Measurements from ENCODE around the gene DHX35. TPM values are rescaled to one million over a fixed set of nuclear protein-coding genes. Genes with fewer than 3 reads are reported as not detected.

DHX35 gene
- total and polyA plus RNA-seq, 10 of the 15 experiments (the other 5 are each of a cell fraction or from before 2014, with no cell fraction given): 4.3 to 21.6 (median 14.9) TPM

DNA sequence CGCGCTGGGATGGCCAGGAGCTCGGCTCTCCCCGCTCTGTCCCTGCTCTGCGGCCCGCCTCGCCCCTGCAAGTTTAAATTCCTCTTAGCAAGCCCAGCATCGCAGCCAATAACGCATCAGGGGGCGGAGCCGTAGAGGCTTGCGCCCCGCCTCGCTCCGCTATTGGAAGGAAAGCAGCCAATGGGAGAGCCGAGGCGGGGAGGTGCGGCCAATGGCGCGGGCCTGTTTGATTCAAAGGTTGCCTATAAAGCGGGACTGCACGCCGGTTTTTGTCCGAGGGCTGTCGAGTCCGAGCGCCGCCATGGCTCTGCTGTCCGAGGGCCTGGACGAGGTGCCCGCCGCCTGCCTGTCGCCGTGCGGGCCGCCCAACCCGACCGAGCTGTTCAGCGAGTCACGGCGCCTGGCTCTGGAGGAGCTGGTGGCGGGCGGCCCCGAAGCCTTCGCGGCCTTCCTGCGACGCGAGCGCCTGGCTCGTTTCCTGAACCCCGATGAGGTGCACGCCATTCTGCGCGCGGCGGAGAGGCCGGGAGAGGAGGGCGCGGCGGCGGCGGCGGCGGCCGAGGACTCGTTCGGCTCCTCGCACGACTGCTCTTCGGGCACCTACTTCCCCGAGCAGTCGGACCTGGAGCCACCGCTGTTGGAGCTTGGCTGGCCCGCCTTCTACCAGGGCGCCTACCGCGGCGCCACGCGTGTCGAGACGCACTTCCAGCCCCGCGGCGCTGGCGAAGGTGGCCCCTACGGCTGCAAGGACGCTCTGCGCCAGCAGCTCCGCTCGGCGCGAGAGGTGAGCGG lies 35.8 kb upstream of the DHX35 start, which contains the start of gene FAM83D (continued):
- TF ChIP-seq, protein P1, sequence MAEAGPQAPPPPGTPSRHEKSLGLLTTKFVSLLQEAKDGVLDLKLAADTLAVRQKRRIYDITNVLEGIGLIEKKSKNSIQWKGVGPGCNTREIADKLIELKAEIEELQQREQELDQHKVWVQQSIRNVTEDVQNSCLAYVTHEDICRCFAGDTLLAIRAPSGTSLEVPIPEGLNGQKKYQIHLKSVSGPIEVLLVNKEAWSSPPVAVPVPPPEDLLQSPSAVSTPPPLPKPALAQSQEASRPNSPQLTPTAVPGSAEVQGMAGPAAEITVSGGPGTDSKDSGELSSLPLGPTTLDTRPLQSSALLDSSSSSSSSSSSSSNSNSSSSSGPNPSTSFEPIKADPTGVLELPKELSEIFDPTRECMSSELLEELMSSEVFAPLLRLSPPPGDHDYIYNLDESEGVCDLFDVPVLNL (IDR thresholded peaks at IDR 0.05; ENCODE audit: low read depth, low read length): peak; percentile 92
- TF ChIP-seq, protein P2, sequence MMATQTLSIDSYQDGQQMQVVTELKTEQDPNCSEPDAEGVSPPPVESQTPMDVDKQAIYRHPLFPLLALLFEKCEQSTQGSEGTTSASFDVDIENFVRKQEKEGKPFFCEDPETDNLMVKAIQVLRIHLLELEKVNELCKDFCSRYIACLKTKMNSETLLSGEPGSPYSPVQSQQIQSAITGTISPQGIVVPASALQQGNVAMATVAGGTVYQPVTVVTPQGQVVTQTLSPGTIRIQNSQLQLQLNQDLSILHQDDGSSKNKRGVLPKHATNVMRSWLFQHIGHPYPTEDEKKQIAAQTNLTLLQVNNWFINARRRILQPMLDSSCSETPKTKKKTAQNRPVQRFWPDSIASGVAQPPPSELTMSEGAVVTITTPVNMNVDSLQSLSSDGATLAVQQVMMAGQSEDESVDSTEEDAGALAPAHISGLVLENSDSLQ (IDR thresholded peaks at IDR 0.05): peak; percentile 10; the same call in 1 of the 2 replicates
- TF ChIP-seq EGR1 (IDR thresholded peaks at IDR 0.05; ENCODE audit: borderline replicate concordance in 1 of 2, low read depth in 2 of 2, low read length in 2 of 2): no peak
- TF ChIP-seq, protein P3, sequence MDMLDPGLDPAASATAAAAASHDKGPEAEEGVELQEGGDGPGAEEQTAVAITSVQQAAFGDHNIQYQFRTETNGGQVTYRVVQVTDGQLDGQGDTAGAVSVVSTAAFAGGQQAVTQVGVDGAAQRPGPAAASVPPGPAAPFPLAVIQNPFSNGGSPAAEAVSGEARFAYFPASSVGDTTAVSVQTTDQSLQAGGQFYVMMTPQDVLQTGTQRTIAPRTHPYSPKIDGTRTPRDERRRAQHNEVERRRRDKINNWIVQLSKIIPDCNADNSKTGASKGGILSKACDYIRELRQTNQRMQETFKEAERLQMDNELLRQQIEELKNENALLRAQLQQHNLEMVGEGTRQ (IDR thresholded peaks at IDR 0.05; ENCODE audit: borderline replicate concordance, low read depth, low read length): no peak
- TF ChIP-seq ZNF24 (IDR thresholded peaks at IDR 0.05): peak; percentile 59
- TF ChIP-seq, protein P4, sequence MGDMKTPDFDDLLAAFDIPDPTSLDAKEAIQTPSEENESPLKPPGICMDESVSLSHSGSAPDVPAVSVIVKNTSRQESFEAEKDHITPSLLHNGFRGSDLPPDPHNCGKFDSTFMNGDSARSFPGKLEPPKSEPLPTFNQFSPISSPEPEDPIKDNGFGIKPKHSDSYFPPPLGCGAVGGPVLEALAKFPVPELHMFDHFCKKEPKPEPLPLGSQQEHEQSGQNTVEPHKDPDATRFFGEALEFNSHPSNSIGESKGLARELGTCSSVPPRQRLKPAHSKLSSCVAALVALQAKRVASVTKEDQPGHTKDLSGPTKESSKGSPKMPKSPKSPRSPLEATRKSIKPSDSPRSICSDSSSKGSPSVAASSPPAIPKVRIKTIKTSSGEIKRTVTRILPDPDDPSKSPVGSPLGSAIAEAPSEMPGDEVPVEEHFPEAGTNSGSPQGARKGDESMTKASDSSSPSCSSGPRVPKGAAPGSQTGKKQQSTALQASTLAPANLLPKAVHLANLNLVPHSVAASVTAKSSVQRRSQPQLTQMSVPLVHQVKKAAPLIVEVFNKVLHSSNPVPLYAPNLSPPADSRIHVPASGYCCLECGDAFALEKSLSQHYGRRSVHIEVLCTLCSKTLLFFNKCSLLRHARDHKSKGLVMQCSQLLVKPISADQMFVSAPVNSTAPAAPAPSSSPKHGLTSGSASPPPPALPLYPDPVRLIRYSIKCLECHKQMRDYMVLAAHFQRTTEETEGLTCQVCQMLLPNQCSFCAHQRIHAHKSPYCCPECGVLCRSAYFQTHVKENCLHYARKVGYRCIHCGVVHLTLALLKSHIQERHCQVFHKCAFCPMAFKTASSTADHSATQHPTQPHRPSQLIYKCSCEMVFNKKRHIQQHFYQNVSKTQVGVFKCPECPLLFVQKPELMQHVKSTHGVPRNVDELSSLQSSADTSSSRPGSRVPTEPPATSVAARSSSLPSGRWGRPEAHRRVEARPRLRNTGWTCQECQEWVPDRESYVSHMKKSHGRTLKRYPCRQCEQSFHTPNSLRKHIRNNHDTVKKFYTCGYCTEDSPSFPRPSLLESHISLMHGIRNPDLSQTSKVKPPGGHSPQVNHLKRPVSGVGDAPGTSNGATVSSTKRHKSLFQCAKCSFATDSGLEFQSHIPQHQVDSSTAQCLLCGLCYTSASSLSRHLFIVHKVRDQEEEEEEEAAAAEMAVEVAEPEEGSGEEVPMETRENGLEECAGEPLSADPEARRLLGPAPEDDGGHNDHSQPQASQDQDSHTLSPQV (IDR thresholded peaks at IDR 0.05): no peak; the same call in 1 of the 2 replicates
- TF ChIP-seq SMC3 (IDR thresholded peaks at IDR 0.05; ENCODE audit: borderline replicate concordance, low read length): no peak; the same call in none of the 2 replicates
- TF ChIP-seq NRF1 (conservative IDR thresholded peaks at IDR 0.05; ENCODE audit: low read depth, low read length): no peak
- peak; percentile 37; the same call in 1 of the 2 replicates for TF ChIP-seq RUNX3 (IDR thresholded peaks at IDR 0.05; ENCODE audit: low read length)
- no peak for TF ChIP-seq RAD51 (IDR thresholded peaks at IDR 0.05)
- 0 out of 2 replicates have a peak, but pooled peaks have one; percentile 15 for TF ChIP-seq RCOR1 (conservative IDR thresholded peaks at IDR 0.05; ENCODE audit: low read depth, low read length)
- no peak for TF ChIP-seq MEF2B (IDR thresholded peaks at IDR 0.05; ENCODE audit: partially characterized antibody, poor library complexity, severe bottlenecking)
- peak; percentile 64; the same call in 1 of the 2 replicates for TF ChIP-seq TCF12 (IDR thresholded peaks at IDR 0.05; ENCODE audit: low read depth, low read length)
- no peak for TF ChIP-seq SMAD1 (IDR thresholded peaks at IDR 0.05; ENCODE audit: low read depth, partially characterized antibody)
- TF ChIP-seq MTA3 (IDR thresholded peaks at IDR 0.05; ENCODE audit: borderline replicate concordance, low read length): no peak
- TF ChIP-seq IKZF2 (IDR thresholded peaks at IDR 0.05): no peak
- no peak; the same call in 1 of the 2 replicates for TF ChIP-seq ZNF207 (IDR thresholded peaks at IDR 0.05; ENCODE audit: borderline replicate concordance)
- TF ChIP-seq, protein P5, sequence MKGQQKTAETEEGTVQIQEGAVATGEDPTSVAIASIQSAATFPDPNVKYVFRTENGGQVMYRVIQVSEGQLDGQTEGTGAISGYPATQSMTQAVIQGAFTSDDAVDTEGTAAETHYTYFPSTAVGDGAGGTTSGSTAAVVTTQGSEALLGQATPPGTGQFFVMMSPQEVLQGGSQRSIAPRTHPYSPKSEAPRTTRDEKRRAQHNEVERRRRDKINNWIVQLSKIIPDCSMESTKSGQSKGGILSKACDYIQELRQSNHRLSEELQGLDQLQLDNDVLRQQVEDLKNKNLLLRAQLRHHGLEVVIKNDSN (IDR thresholded peaks at IDR 0.05; ENCODE audit: borderline replicate concordance, extremely low read length, insufficient read depth, low read depth, low read length): no peak
- peak; percentile 24 for TF ChIP-seq MYC (IDR thresholded peaks at IDR 0.05; ENCODE audit: insufficient read depth, insufficient read length, insufficient replicate concordance, low read length, severe bottlenecking)
- peak; percentile 97 for TF ChIP-seq NFXL1 (IDR thresholded peaks at IDR 0.05; ENCODE audit: borderline replicate concordance)
